ENCODE results near the gene GTF3C1. TPM values are rescaled to one million over a fixed set of nuclear protein-coding genes. Genes with fewer than 3 reads are reported as not detected.

The GTF3C1 gene
- total RNA-seq, 4 donors from 2014 or later = 73.2 to 247 (median 85.3) TPM

DNA sequence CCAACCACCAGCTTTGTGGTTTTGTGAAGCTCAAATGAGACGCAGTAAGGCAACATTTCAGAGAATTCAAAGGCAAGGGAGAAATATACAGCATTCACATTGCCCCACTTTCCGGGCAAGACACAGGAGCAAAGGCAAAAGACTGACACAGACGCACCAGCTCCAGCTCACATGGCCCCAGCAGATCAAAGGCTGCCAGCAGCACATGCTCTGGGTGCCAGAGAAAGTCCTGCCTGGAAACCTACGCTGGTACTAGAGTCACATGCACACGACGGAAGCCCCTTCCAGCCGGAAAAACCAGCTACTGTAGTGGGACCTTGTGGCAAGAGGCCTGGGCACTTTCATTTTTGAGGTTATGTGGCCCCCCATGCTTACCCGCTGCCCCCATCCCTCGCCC lies 50.1 kb downstream of the GTF3C1 start:
- Histone ChIP-seq H3K9me3 (no peaks in the 10 kb centered on the region), H3K27me3 (no peaks in the 10 kb centered on the region), H3K4me3 (no peak overlapping the region), H3K27ac (no peak overlapping the region), H3K4me1 (no peaks in the 10 kb centered on the region), H3K36me3 (no peaks in the 10 kb centered on the region)
- TF ChIP-seq CTCF (IDR thresholded peaks at IDR 0.05) (no peak), POLR2A (IDR thresholded peaks at IDR 0.05) (no peak)
- no peak for DNase-seq
- intact Hi-C loops (cut with DNase I; ENCODE audit: low total_unique reads) = no loop called here

DNA sequence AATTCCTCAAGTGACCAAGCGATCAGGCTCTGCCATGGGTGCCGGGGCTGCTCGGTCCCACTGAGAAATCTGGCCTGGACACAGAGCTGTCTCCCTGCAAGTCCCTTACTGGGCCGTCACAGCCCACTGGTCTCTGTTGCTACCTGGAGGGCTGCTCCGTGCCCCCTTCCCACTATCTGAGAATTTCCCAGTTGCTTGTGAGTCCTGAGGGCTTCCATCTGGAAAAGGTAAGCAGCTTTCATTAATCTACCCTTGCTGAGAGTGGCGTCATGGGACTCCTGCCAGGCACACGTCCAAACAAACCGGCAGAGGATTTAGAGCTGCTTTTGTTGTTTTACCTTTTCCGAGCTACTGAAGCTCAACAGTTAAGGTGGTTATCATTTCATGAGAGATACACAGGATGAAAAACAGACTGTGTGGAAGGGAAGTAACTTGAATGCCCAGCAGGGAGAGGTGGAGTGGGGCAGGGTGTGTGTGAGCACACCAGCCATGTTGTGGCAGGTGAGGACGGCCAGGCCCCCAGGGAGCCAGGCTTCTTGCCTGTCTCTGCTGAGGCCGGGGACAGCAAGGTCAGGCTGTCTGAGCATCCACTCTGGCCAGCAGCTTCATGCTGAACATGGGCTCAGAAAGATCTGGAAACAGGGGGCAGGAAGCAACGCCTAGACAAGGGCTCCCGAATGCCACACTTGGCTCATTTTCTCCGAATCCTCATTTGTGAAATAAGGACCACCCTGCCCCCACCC lies 50.6 kb downstream of the GTF3C1 start:
- intact Hi-C loops (cut with DNase I; ENCODE audit: low total_unique reads) = no loop called here
- no peaks in the 10 kb centered on the region for H3K36me3 ChIP-seq
- TF ChIP-seq POLR2A (IDR thresholded peaks at IDR 0.05) (no peak), CTCF (IDR thresholded peaks at IDR 0.05) (no peak)

GRCh38 chr16:27498031-27498825 lies 51.5 kb downstream of the GTF3C1 start:
- H3K4me3 ChIP-seq = no peak overlapping the region
- no peaks in the 10 kb centered on the region for H3K4me1 ChIP-seq
- no peaks in the 10 kb centered on the region for H3K27me3 ChIP-seq
- intact Hi-C loops (cut with DNase I; ENCODE audit: low total_unique reads) = no loop called here
- H3K27ac ChIP-seq = no peak overlapping the region
- TF ChIP-seq CTCF (IDR thresholded peaks at IDR 0.05) = no peak
- TF ChIP-seq POLR2A (IDR thresholded peaks at IDR 0.05) = no peak
- DNase-seq = no peak
- no peaks in the 10 kb centered on the region for H3K36me3 ChIP-seq
- no peaks in the 10 kb centered on the region for H3K9me3 ChIP-seq

More for the DNA sequence above, 50.6 kb downstream of the GTF3C1 start:
- Histone ChIP-seq H3K27ac (no peak overlapping the region), H3K27me3 (no peaks in the 10 kb centered on the region), H3K4me1 (no peaks in the 10 kb centered on the region), H3K4me3 (no peak overlapping the region), H3K9me3 (no peaks in the 10 kb centered on the region)
- DNase-seq = no peak

DNA sequence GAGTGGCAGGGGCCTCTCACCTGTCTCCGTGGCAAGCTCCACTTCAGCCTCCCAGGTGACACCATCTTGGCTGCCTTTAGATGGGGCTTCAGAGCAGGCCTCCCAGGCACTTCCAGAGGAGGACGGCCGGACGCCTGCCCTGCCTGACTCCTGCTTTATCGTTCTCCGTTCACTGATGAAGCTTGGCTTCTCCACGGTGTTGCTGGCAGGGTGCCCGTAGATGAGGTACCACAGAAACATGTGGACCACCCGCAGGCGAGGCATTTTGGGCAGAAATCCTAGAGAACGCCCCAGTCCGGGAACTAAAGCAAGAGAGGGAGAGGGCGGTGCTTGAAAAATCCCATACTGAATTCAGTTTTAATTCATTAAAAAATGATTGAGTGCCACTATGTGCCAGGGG lies 54.5 kb downstream of the GTF3C1 start:
- H3K4me3 ChIP-seq = no peak overlapping the region
- H3K4me1 ChIP-seq = no peaks in the 10 kb centered on the region
- intact Hi-C loops (cut with DNase I; ENCODE audit: low total_unique reads) = no loop called here
- no peak overlapping the region for H3K27ac ChIP-seq
- TF ChIP-seq POLR2A (IDR thresholded peaks at IDR 0.05) = no peak
- no peak for TF ChIP-seq CTCF (IDR thresholded peaks at IDR 0.05)
- no peaks in the 10 kb centered on the region for H3K27me3 ChIP-seq
- DNase-seq = peak; percentile 54 to 65
- no peaks in the 10 kb centered on the region for H3K9me3 ChIP-seq
- no peaks in the 10 kb centered on the region for H3K36me3 ChIP-seq

GRCh38 chr16:27492588-27492979 lies 57.1 kb downstream of the GTF3C1 start:
- intact Hi-C loops (cut with DNase I; ENCODE audit: low total_unique reads) = no loop called here
- Histone ChIP-seq H3K9me3 (no peaks in the 10 kb centered on the region), H3K4me1 (no peaks in the 10 kb centered on the region), H3K27me3 (no peaks in the 10 kb centered on the region), H3K36me3 (no peaks in the 10 kb centered on the region), H3K27ac (no peak overlapping the region), H3K4me3 (no peak overlapping the region)
- DNase-seq = no peak
- TF ChIP-seq POLR2A (IDR thresholded peaks at IDR 0.05) (no peak), CTCF (IDR thresholded peaks at IDR 0.05) (no peak)

All from uterus (tissue), 4 donors.